NCI-H774 (cell line): ENCODE data around the gene C4BPB.

ENCODE experiments used
- DNase-seq: peaks from one replicate; lab custom pipeline; 2025; lab: John Stamatoyannopoulos, UW

The C4BPB gene

GRCh38 chr1:207059881-207060280 is 28.8 kb upstream of the C4BPB start:
- DNase-seq, result no peak

GRCh38 chr1:207060596-207060995 is 28.1 kb upstream of the C4BPB start:
- DNase-seq, result no peak

GRCh38 chr1:207062058-207062457 is 26.6 kb upstream of the C4BPB start:
- no peak for DNase-seq

GRCh38 chr1:207063014-207063413 is 25.6 kb upstream of the C4BPB start:
- DNase-seq, result no peak

- DNase-seq, result no peak
Measured at GRCh38 chr1:207064561-207064960, 24.1 kb upstream of the C4BPB start.

GRCh38 chr1:207067185-207067584 is 21.5 kb upstream of the C4BPB start:
- DNase-seq, result no peak

- no peak for DNase-seq
Measured at GRCh38 chr1:207067665-207068064, 21.0 kb upstream of the C4BPB start.

GRCh38 chr1:207069061-207069460 is 19.6 kb upstream of the C4BPB start:
- no peak for DNase-seq

GRCh38 chr1:207069858-207070506 is 18.7 kb upstream of the C4BPB start:
- no peak for DNase-seq

GRCh38 chr1:207070811-207071210 is 17.8 kb upstream of the C4BPB start:
- DNase-seq, result no peak

- DNase-seq, result no peak
Measured at GRCh38 chr1:207071426-207071825, 17.2 kb upstream of the C4BPB start.

GRCh38 chr1:207072233-207072632 is 16.4 kb upstream of the C4BPB start:
- DNase-seq, result no peak

GRCh38 chr1:207073906-207074820 is 14.5 kb upstream of the C4BPB start:
- no peak for DNase-seq

GRCh38 chr1:207076181-207076955 is 12.3 kb upstream of the C4BPB start:
- no peak for DNase-seq

- no peak for DNase-seq
Measured at GRCh38 chr1:207077012-207077411, 11.6 kb upstream of the C4BPB start.

GRCh38 chr1:207077470-207078377 is 10.9 kb upstream of the C4BPB start:
- DNase-seq, result peak; percentile 50

GRCh38 chr1:207078578-207079132 is 10.0 kb upstream of the C4BPB start:
- no peak for DNase-seq

GRCh38 chr1:207079706-207080241 is 8.9 kb upstream of the C4BPB start:
- no peak for DNase-seq

- peak; percentile 24 for DNase-seq
Measured at GRCh38 chr1:207081088-207081487, 7.6 kb upstream of the C4BPB start.

- DNase-seq, result no peak
Measured at GRCh38 chr1:207081806-207082205, 6.9 kb upstream of the C4BPB start.

- DNase-seq, result no peak
Measured at GRCh38 chr1:207084232-207084631, 4.4 kb upstream of the C4BPB start.
